ENCODE results near the gene NRXN3. TPM values are rescaled to one million over a fixed set of nuclear protein-coding genes. Genes with fewer than 3 reads are reported as not detected.

The NRXN3 gene
- total and polyA plus RNA-seq, 2 donors (not counting 1 experiment from before 2014, with no cell fraction given): 0.83 to 34.6 TPM

DNA sequence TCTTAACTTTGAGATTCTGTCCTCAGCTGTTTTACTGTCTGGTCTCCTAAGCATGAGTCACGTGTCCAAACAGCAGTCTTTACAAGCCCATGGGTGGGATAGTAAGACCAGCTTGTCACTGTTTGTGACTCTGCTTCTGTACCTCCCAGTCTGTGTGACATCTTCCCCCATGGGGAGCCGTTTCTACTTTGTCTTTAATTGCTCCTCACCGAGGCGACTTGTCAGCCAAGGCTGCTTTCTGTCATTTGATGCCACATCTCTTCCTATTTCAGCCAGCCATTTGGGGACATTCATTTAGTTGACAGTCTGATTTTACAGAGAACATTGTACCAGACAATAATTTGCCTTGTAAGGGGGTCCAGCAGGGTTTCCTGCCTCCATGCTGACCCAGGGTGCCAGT lies 534.8 kb downstream of the NRXN3 start:
- Histone ChIP-seq H3K27me3 (ENCODE audit: control insufficient read depth, insufficient read depth, low read length) (no peaks in the 10 kb centered on the region), H3K4me3 (replicated peaks in 1 of 4; ENCODE audit: control extremely low read depth in 1 of 4, insufficient read depth in 1 of 4, low read depth in 3 of 4, low read length in 4 of 4) (no peak overlapping the region), H3K4me2 (ENCODE audit: extremely low read depth, insufficient read depth, low read length) (no peak overlapping the region)

DNA sequence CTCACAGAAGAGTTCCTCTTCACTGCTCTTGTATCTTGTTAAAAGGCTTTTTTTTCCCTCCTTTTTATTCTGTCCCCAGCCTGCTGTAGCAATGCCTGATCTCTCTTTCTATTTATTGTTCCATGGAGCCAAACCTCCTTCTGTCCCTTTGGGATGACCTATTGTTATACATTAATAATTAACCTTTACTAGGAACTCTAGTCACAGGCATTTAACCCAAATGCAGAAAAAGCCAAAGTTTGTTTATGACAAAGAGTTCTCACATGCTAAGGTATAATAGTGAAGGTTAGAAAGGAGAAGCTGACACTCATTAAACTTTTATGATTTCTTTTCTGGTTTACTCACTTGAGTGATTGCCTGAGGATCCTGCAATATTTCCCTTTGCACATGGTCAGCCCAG lies 535.8 kb downstream of the NRXN3 start:
- Histone ChIP-seq H3K4me1 (ENCODE audit: control insufficient read depth, extremely low read depth, insufficient read depth, low read length) (no peaks in the 10 kb centered on the region), H3K9me3 (ENCODE audit: control insufficient read depth, insufficient read depth, low read depth, low read length) (no peaks in the 10 kb centered on the region), H4K20me1 (ENCODE audit: control insufficient read depth, extremely low read depth, insufficient read depth, low read length) (no peaks in the 10 kb centered on the region), H3K27ac (ENCODE audit: insufficient read depth, low read length) (no peak overlapping the region), H3K79me2 (ENCODE audit: control insufficient read depth, insufficient read depth, low read length) (no peaks in the 10 kb centered on the region), H2AFZ (ENCODE audit: low read length) (no peak overlapping the region), H3K4me3 (replicated peaks in 1 of 4; ENCODE audit: control extremely low read depth in 1 of 4, insufficient read depth in 1 of 4, low read depth in 3 of 4, low read length in 4 of 4) (no peak overlapping the region), H3K27me3 (ENCODE audit: control insufficient read depth, insufficient read depth, low read length) (no peaks in the 10 kb centered on the region), H3K36me3 (ENCODE audit: control insufficient read depth, insufficient read depth, low read length) (no peaks in the 10 kb centered on the region), H3K9ac (ENCODE audit: insufficient read depth, low read length) (no peak overlapping the region), H3K4me2 (ENCODE audit: extremely low read depth, insufficient read depth, low read length) (no peak overlapping the region)
- no peak for DNase-seq (ENCODE audit: low read depth in 2 of 2)
- no peak for TF ChIP-seq EZH2 (IDR thresholded peaks at IDR 0.05; ENCODE audit: low read length, missing control alignments)
- TF ChIP-seq, protein P1, sequence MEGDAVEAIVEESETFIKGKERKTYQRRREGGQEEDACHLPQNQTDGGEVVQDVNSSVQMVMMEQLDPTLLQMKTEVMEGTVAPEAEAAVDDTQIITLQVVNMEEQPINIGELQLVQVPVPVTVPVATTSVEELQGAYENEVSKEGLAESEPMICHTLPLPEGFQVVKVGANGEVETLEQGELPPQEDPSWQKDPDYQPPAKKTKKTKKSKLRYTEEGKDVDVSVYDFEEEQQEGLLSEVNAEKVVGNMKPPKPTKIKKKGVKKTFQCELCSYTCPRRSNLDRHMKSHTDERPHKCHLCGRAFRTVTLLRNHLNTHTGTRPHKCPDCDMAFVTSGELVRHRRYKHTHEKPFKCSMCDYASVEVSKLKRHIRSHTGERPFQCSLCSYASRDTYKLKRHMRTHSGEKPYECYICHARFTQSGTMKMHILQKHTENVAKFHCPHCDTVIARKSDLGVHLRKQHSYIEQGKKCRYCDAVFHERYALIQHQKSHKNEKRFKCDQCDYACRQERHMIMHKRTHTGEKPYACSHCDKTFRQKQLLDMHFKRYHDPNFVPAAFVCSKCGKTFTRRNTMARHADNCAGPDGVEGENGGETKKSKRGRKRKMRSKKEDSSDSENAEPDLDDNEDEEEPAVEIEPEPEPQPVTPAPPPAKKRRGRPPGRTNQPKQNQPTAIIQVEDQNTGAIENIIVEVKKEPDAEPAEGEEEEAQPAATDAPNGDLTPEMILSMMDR (conservative IDR thresholded peaks at IDR 0.05 in 1 of 2, IDR thresholded peaks at IDR 0.05 in 1 of 2; ENCODE audit: low read depth in 1 of 2, low read length in 2 of 2): no peak

More for the DNA sequence above, 534.8 kb downstream of the NRXN3 start:
- no peak for DNase-seq (ENCODE audit: low read depth in 2 of 2)
- H3K9me3 ChIP-seq (ENCODE audit: control insufficient read depth, insufficient read depth, low read depth, low read length): no peaks in the 10 kb centered on the region
- TF ChIP-seq, protein P1 (conservative IDR thresholded peaks at IDR 0.05 in 1 of 2, IDR thresholded peaks at IDR 0.05 in 1 of 2; ENCODE audit: low read depth in 1 of 2, low read length in 2 of 2): no peak
- TF ChIP-seq EZH2 (IDR thresholded peaks at IDR 0.05; ENCODE audit: low read length, missing control alignments): no peak
- no peaks in the 10 kb centered on the region for H4K20me1 ChIP-seq (ENCODE audit: control insufficient read depth, extremely low read depth, insufficient read depth, low read length)
- H3K9ac ChIP-seq (ENCODE audit: insufficient read depth, low read length): no peak overlapping the region
- H3K36me3 ChIP-seq (ENCODE audit: control insufficient read depth, insufficient read depth, low read length): no peaks in the 10 kb centered on the region
- H2AFZ ChIP-seq (ENCODE audit: low read length): no peak overlapping the region
- H3K79me2 ChIP-seq (ENCODE audit: control insufficient read depth, insufficient read depth, low read length): no peaks in the 10 kb centered on the region
- no peaks in the 10 kb centered on the region for H3K4me1 ChIP-seq (ENCODE audit: control insufficient read depth, extremely low read depth, insufficient read depth, low read length)
- no peak overlapping the region for H3K27ac ChIP-seq (ENCODE audit: insufficient read depth, low read length)

DNA sequence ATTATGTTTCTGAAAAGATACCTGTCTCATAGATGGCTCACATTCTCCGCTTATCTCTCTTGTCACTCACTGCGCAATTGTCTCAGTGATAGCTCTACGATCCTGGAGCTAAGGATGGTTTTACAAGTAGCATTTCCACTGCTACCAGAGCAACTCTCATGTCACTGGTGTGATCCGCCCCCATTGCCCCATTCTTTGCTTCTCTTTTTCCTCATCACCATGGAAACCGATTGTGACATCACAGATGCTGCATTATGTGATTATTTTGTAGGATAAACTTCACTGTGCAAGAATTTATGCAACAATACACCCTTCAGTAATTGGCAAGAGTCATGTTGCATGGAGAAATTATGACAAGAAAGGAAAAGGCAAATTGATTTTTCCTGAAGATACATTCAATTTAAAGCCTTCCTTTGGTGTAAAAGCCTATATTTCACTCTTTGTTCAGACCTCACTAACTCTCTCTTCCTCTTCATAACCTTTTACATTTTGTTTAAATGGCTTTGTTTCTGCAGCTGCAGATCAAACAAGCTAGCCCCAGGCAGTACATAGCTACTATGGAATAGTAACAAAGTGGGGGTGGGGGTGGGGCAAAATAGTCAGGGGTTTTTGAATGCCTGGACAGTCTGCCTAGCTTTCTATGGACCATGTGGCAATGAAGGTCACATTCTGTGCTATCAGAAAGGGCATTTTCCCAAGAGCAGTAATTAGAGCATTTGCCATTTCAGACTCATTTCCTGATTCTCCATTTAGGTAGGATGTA lies 539.8 kb downstream of the NRXN3 start:
- H3K9ac ChIP-seq (ENCODE audit: insufficient read depth, low read length): no peak overlapping the region
- no peak overlapping the region for H3K27ac ChIP-seq (ENCODE audit: insufficient read depth, low read length)
- H3K36me3 ChIP-seq (ENCODE audit: control insufficient read depth, insufficient read depth, low read length): no peaks in the 10 kb centered on the region
- no peaks in the 10 kb centered on the region for H3K4me1 ChIP-seq (ENCODE audit: control insufficient read depth, extremely low read depth, insufficient read depth, low read length)
- H3K4me2 ChIP-seq (ENCODE audit: extremely low read depth, insufficient read depth, low read length): no peak overlapping the region
- no peak for DNase-seq (ENCODE audit: low read depth in 2 of 2)
- no peak for TF ChIP-seq EZH2 (IDR thresholded peaks at IDR 0.05; ENCODE audit: low read length, missing control alignments)
- TF ChIP-seq, protein P1 (conservative IDR thresholded peaks at IDR 0.05 in 1 of 2, IDR thresholded peaks at IDR 0.05 in 1 of 2; ENCODE audit: low read depth in 1 of 2, low read length in 2 of 2): no peak
- no peak overlapping the region for H3K4me3 ChIP-seq (replicated peaks in 1 of 4; ENCODE audit: control extremely low read depth in 1 of 4, insufficient read depth in 1 of 4, low read depth in 3 of 4, low read length in 4 of 4)
- H3K9me3 ChIP-seq (ENCODE audit: control insufficient read depth, insufficient read depth, low read depth, low read length): no peaks in the 10 kb centered on the region
- no peaks in the 10 kb centered on the region for H3K27me3 ChIP-seq (ENCODE audit: control insufficient read depth, insufficient read depth, low read length)
- no peaks in the 10 kb centered on the region for H3K79me2 ChIP-seq (ENCODE audit: control insufficient read depth, insufficient read depth, low read length)
- no peaks in the 10 kb centered on the region for H4K20me1 ChIP-seq (ENCODE audit: control insufficient read depth, extremely low read depth, insufficient read depth, low read length)
- no peak overlapping the region for H2AFZ ChIP-seq (ENCODE audit: low read length)

Measured in fibroblast of lung (primary cell).